ENCODE measurements around the gene NOPCHAP1. TPM values are rescaled to one million over a fixed set of nuclear protein-coding genes. Genes with fewer than 3 reads are reported as not detected.

Gene NOPCHAP1
- total RNA-seq, 2 donors from 2014 or later: 20.6 to 30.2 TPM

GRCh38 chr12:104957719-104958000, 28.5 kb upstream of the NOPCHAP1 start:
- ATAC-seq: peak in 1 of 2 donors; percentile 54
- H3K27me3 Mint-ChIP-seq: peaks cover 24 to 38% of the 10 kb centered on the region in 2 donors
- peak overlapping the region; percentile 86 for H3K4me3 Mint-ChIP-seq
- no peak for DNase-seq (ENCODE audit: low spot score)
- H3K36me3 Mint-ChIP-seq: no peaks in the 10 kb centered on the region
- H3K27ac Mint-ChIP-seq: peak overlapping the region; percentile 57 to 67
- H3K9me3 Mint-ChIP-seq: no peaks in the 10 kb centered on the region
- H3K4me1 Mint-ChIP-seq (ENCODE audit: low read depth in 2 of 2): peaks cover 18 to 29% of the 10 kb centered on the region in 2 donors

- Mint-ChIP-seq H3K9me3 (no peaks in the 10 kb centered on the region), H3K36me3 (no peaks in the 10 kb centered on the region), H3K4me1 (ENCODE audit: low read depth in 2 of 2) (peaks cover 16 to 25% of the 10 kb centered on the region in 2 donors), H3K27me3 (peaks cover 25 to 43% of the 10 kb centered on the region in 2 donors), H3K4me3 (peak within 1 kb of the TSS; percentile 89), H3K27ac (peak within 1 kb of the TSS; percentile 79 to 87)
- peak; percentile 86 for DNase-seq (ENCODE audit: low spot score)
- peak; percentile 92 to 94 for ATAC-seq
Measured at GRCh38 chr12:104958001-104958804, 27.9 kb upstream of the NOPCHAP1 start, which contains the start of gene SLC41A2. TSS of gene SLC41A2 (minus strand) at chr12:104958290. CDS start at chr12:104928527, 29,763 bp downstream.

- H3K9me3 Mint-ChIP-seq: no peaks in the 10 kb centered on the region
- peaks cover 30 to 50% of the 10 kb centered on the region in 2 donors for H3K27me3 Mint-ChIP-seq
- H3K27ac Mint-ChIP-seq: peak overlapping the region; percentile 79 to 87
- peak overlapping the region; percentile 89 for H3K4me3 Mint-ChIP-seq
- DNase-seq (ENCODE audit: low spot score) (no peak), ATAC-seq (no peak)
- peaks cover 16 to 25% of the 10 kb centered on the region in 2 donors for H3K4me1 Mint-ChIP-seq (ENCODE audit: low read depth in 2 of 2)
- H3K36me3 Mint-ChIP-seq: no peaks in the 10 kb centered on the region
Measured at GRCh38 chr12:104958805-104959334, 27.2 kb upstream of the NOPCHAP1 start.

GRCh38 chr12:104959335-104959841, 26.7 kb upstream of the NOPCHAP1 start:
- H3K4me1 Mint-ChIP-seq (ENCODE audit: low read depth in 2 of 2): peaks cover 16 to 25% of the 10 kb centered on the region in 2 donors
- H3K27me3 Mint-ChIP-seq: peaks cover 30 to 53% of the 10 kb centered on the region in 2 donors
- DNase-seq (ENCODE audit: low spot score): no peak
- peak overlapping the region; percentile 79 to 87 for H3K27ac Mint-ChIP-seq
- ATAC-seq: no peak
- no peaks in the 10 kb centered on the region for H3K9me3 Mint-ChIP-seq
- peak overlapping the region; percentile 89 for H3K4me3 Mint-ChIP-seq
- H3K36me3 Mint-ChIP-seq: no peaks in the 10 kb centered on the region

GRCh38 chr12:104960464-104960863, 25.7 kb upstream of the NOPCHAP1 start:
- H3K4me3 Mint-ChIP-seq: no peak overlapping the region
- DNase-seq (ENCODE audit: low spot score): no peak
- peaks cover 28 to 62% of the 10 kb centered on the region in 2 donors for H3K27me3 Mint-ChIP-seq
- H3K4me1 Mint-ChIP-seq (ENCODE audit: low read depth in 2 of 2): peaks cover 16 to 25% of the 10 kb centered on the region in 2 donors
- peak overlapping the region in 1 of 2 donors; percentile 79 for H3K27ac Mint-ChIP-seq
- no peaks in the 10 kb centered on the region for H3K36me3 Mint-ChIP-seq
- H3K9me3 Mint-ChIP-seq: no peaks in the 10 kb centered on the region
- no peak for ATAC-seq

GRCh38 chr12:104963757-104964156, 22.4 kb upstream of the NOPCHAP1 start:
- no peak for DNase-seq (ENCODE audit: low spot score)
- no peak for ATAC-seq
- peaks cover 30 to 70% of the 10 kb centered on the region in 2 donors for H3K27me3 Mint-ChIP-seq
- peaks cover 7 to 13% of the 10 kb centered on the region in 2 donors for H3K4me1 Mint-ChIP-seq (ENCODE audit: low read depth in 2 of 2)
- no peak overlapping the region for H3K4me3 Mint-ChIP-seq
- H3K36me3 Mint-ChIP-seq: no peaks in the 10 kb centered on the region
- no peaks in the 10 kb centered on the region for H3K9me3 Mint-ChIP-seq
- no peak overlapping the region for H3K27ac Mint-ChIP-seq

- H3K36me3 Mint-ChIP-seq: no peaks in the 10 kb centered on the region
- H3K4me3 Mint-ChIP-seq: no peak overlapping the region
- DNase-seq (ENCODE audit: low spot score): no peak
- no peak overlapping the region for H3K27ac Mint-ChIP-seq
- H3K9me3 Mint-ChIP-seq: no peaks in the 10 kb centered on the region
- ATAC-seq: no peak
- peaks cover 3 to 7% of the 10 kb centered on the region in 2 donors for H3K4me1 Mint-ChIP-seq (ENCODE audit: low read depth in 2 of 2)
- peaks cover 30 to 65% of the 10 kb centered on the region in 2 donors for H3K27me3 Mint-ChIP-seq
Measured at GRCh38 chr12:104964167-104964855, 21.8 kb upstream of the NOPCHAP1 start.

- Mint-ChIP-seq H3K4me3 (no peak overlapping the region), H3K27ac (no peak overlapping the region), H3K9me3 (no peaks in the 10 kb centered on the region), H3K27me3 (peaks cover 28 to 60% of the 10 kb centered on the region in 2 donors), H3K4me1 (ENCODE audit: low read depth in 2 of 2) (peaks cover 0 to 2% of the 10 kb centered on the region in 2 donors), H3K36me3 (no peaks in the 10 kb centered on the region)
- ATAC-seq (no peak), DNase-seq (ENCODE audit: low spot score) (no peak)
Measured at GRCh38 chr12:104964856-104965205, 21.3 kb upstream of the NOPCHAP1 start.

GRCh38 chr12:104966677-104967076, 19.4 kb upstream of the NOPCHAP1 start:
- Mint-ChIP-seq H3K4me3 (no peak overlapping the region), H3K27ac (no peak overlapping the region), H3K9me3 (no peaks in the 10 kb centered on the region), H3K27me3 (peaks cover 21 to 44% of the 10 kb centered on the region in 2 donors), H3K4me1 (ENCODE audit: low read depth in 2 of 2) (no peaks in the 10 kb centered on the region), H3K36me3 (no peaks in the 10 kb centered on the region)
- no peak for DNase-seq (ENCODE audit: low spot score)
- ATAC-seq: no peak

GRCh38 chr12:104969343-104969742, 16.8 kb upstream of the NOPCHAP1 start:
- no peaks in the 10 kb centered on the region for H3K4me1 Mint-ChIP-seq (ENCODE audit: low read depth in 2 of 2)
- no peaks in the 10 kb centered on the region for H3K36me3 Mint-ChIP-seq
- ATAC-seq: no peak
- no peak overlapping the region for H3K4me3 Mint-ChIP-seq
- no peaks in the 10 kb centered on the region for H3K9me3 Mint-ChIP-seq
- H3K27ac Mint-ChIP-seq: no peak overlapping the region
- DNase-seq (ENCODE audit: low spot score): no peak
- H3K27me3 Mint-ChIP-seq: peaks cover 6 to 19% of the 10 kb centered on the region in 2 donors

- peaks cover 1 to 4% of the 10 kb centered on the region in 2 donors for H3K27me3 Mint-ChIP-seq
- H3K36me3 Mint-ChIP-seq: no peaks in the 10 kb centered on the region
- DNase-seq (ENCODE audit: low spot score): no peak
- ATAC-seq: no peak
- H3K4me1 Mint-ChIP-seq (ENCODE audit: low read depth in 2 of 2): peaks cover 0 to 6% of the 10 kb centered on the region in 2 donors
- no peak overlapping the region for H3K27ac Mint-ChIP-seq
- no peak overlapping the region for H3K4me3 Mint-ChIP-seq
- H3K9me3 Mint-ChIP-seq: no peaks in the 10 kb centered on the region
Measured at GRCh38 chr12:104971306-104971705, 14.8 kb upstream of the NOPCHAP1 start.

GRCh38 chr12:104973250-104973649, 12.9 kb upstream of the NOPCHAP1 start:
- Mint-ChIP-seq H3K9me3 (no peaks in the 10 kb centered on the region), H3K36me3 (no peaks in the 10 kb centered on the region), H3K27me3 (no peaks in the 10 kb centered on the region), H3K27ac (no peak overlapping the region), H3K4me3 (no peak overlapping the region), H3K4me1 (ENCODE audit: low read depth in 2 of 2) (peaks cover 0 to 6% of the 10 kb centered on the region in 2 donors)
- DNase-seq (ENCODE audit: low spot score): no peak
- ATAC-seq: no peak

GRCh38 chr12:104974626-104975290, 11.4 kb upstream of the NOPCHAP1 start:
- no peak for ATAC-seq
- no peak overlapping the region for H3K4me3 Mint-ChIP-seq
- no peak overlapping the region for H3K27ac Mint-ChIP-seq
- no peaks in the 10 kb centered on the region for H3K36me3 Mint-ChIP-seq
- peaks cover 0 to 6% of the 10 kb centered on the region in 2 donors for H3K4me1 Mint-ChIP-seq (ENCODE audit: low read depth in 2 of 2)
- H3K27me3 Mint-ChIP-seq: peaks cover 0 to 2% of the 10 kb centered on the region in 2 donors
- no peak for DNase-seq (ENCODE audit: low spot score)
- H3K9me3 Mint-ChIP-seq: no peaks in the 10 kb centered on the region
